ENCODE measurements around the gene TBC1D22A. TPM values are rescaled to one million over a fixed set of nuclear protein-coding genes. Genes with fewer than 3 reads are reported as not detected.

Gene TBC1D22A
- total and polyA plus RNA-seq, 2 donors (not counting 3 experiments of a cell fraction or from before 2014, with no cell fraction given): 26.1 to 32.4 TPM

DNA sequence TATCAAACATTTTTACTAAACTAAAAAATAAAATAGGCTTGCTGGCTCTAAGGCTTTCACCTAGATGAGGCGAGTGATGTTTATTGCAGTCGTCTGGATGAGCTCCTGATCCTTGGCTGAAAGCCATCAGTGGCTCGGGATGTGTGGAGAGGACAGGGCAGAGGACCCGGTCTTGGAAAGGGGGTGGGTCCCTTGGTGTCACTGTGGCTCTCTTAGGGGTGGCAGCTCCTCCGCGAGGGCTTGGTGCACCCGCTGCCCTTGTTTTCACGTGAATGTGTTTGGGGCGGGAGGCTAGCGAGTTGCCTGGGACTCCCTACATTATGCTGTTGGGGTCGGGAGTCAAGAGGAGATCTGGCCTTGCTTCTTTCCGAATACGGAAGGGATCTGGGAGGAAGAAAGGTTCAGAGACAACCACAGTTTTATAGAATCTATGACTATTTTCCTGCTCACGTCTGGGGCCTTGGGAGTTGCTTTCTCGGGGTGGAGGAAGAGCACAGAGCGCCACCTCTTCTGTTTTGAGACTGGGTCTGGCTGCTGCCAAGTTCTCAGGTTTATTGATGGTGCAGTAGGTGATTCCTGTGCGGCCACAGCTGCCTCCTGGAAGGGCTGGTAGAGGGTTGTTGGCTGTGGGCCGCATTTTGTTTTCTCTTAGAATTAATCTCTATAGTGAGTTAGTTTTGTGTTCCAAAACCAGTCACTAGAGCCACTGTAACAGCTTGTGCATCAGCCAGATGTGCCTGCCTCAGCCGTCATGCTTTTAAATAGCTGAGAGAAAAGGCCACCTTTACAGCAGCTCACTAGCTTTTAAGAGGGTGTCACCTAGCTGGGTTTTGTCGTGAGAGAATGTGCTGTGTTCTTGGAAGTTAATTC is 12.8 kb downstream of the TBC1D22A start:
- no peaks in the 10 kb centered on the region for H3K9me3 ChIP-seq (replicated peaks; ENCODE audit: control insufficient read depth, insufficient read depth, low read length)
- BruUV-seq (replicated peaks): no TSS peak
- no peak overlapping the region for H2AFZ ChIP-seq (ENCODE audit: low read depth, low read length)
- no peaks in the 10 kb centered on the region for H3K36me3 ChIP-seq (ENCODE audit: control insufficient read depth in 2 of 2, extremely low read depth in 1 of 2, insufficient read depth in 2 of 2, low read length in 2 of 2)
- no peak overlapping the region for H3K27ac ChIP-seq (ENCODE audit: insufficient read depth, low read depth, low read length)
- FAIRE-seq (no peak), DNase-seq (ENCODE audit: low read depth, low spot score) (no peak)
- peaks cover 12% of the 10 kb centered on the region for H3K4me1 ChIP-seq (ENCODE audit: control insufficient read depth, extremely low read depth, insufficient read depth, low read length)
- H3K27me3 ChIP-seq (ENCODE audit: control insufficient read depth in 2 of 2, insufficient read depth in 2 of 2, low read length in 2 of 2): no peaks in the 10 kb centered on the region
- H3K4me3 ChIP-seq (replicated peaks in 1 of 3; ENCODE audit: insufficient read depth in 1 of 3, low read depth in 1 of 3, low read length in 3 of 3): no peak overlapping the region
- H3K79me2 ChIP-seq (ENCODE audit: control insufficient read depth, insufficient read depth, low read length): peaks cover 32% of the 10 kb centered on the region
- intact Hi-C loops (cut with micrococcal nuclease): no loop called here
- dilution Hi-C loops (cut with MboI; ENCODE audit: extremely low pct_ligation_motif_present, low sequenced_read_pairs): no loop called here
- H3K9me1 ChIP-seq (replicated peaks; ENCODE audit: control insufficient read depth, extremely low read depth, insufficient read depth, low read length): no peaks in the 10 kb centered on the region
- no peak overlapping the region for H3K9ac ChIP-seq (replicated peaks; ENCODE audit: extremely low read depth, insufficient read depth, low read length)
- no peak overlapping the region for H3K4me2 ChIP-seq (ENCODE audit: insufficient read depth, low read length)
- no peak for TF ChIP-seq POLR2AphosphoS5 (IDR thresholded peaks at IDR 0.05; ENCODE audit: insufficient read depth, low read depth, low read length)
- TF ChIP-seq, protein P1, sequence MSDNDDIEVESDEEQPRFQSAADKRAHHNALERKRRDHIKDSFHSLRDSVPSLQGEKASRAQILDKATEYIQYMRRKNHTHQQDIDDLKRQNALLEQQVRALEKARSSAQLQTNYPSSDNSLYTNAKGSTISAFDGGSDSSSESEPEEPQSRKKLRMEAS (IDR thresholded peaks at IDR 0.05; ENCODE audit: insufficient read depth, insufficient read length): no peak
- TF ChIP-seq, protein P2, sequence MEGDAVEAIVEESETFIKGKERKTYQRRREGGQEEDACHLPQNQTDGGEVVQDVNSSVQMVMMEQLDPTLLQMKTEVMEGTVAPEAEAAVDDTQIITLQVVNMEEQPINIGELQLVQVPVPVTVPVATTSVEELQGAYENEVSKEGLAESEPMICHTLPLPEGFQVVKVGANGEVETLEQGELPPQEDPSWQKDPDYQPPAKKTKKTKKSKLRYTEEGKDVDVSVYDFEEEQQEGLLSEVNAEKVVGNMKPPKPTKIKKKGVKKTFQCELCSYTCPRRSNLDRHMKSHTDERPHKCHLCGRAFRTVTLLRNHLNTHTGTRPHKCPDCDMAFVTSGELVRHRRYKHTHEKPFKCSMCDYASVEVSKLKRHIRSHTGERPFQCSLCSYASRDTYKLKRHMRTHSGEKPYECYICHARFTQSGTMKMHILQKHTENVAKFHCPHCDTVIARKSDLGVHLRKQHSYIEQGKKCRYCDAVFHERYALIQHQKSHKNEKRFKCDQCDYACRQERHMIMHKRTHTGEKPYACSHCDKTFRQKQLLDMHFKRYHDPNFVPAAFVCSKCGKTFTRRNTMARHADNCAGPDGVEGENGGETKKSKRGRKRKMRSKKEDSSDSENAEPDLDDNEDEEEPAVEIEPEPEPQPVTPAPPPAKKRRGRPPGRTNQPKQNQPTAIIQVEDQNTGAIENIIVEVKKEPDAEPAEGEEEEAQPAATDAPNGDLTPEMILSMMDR (IDR thresholded peaks at IDR 0.05; ENCODE audit: extremely low read depth in 1 of 2, insufficient read depth in 1 of 2, low read depth in 1 of 2, low read length in 2 of 2): no peak
- no peak for TF ChIP-seq MYC (IDR thresholded peaks at IDR 0.05; ENCODE audit: low read depth, low read length)
- no peak for TF ChIP-seq EZH2 (IDR thresholded peaks at IDR 0.05; ENCODE audit: borderline replicate concordance, low read depth, low read length, severe bottlenecking)
- no peak for TF ChIP-seq JUN (IDR thresholded peaks at IDR 0.05; ENCODE audit: borderline replicate concordance, insufficient read depth, insufficient read length, low read depth)
- TF ChIP-seq POLR2A (IDR thresholded peaks at IDR 0.05; ENCODE audit: low read depth, low read length): no peak
- POLR2A ChIA-PET: interaction anchor here (1.3 kb wide), 1 partner anchor 14 kb away, joined by 3 read pairs; no protein-coding TSS in a partner anchor
- no peaks in the 10 kb centered on the region for H4K20me1 ChIP-seq (replicated peaks; ENCODE audit: control insufficient read depth, extremely low read depth, insufficient read depth, low read length)
- CTCF ChIA-PET: interaction anchor here (0.8 kb wide), 1 partner anchor 24 kb away, joined by 3 read pairs; no protein-coding TSS in a partner anchor
